Fibroblast of lung (primary cell): Measurements from ENCODE around the gene CFL2. TPM values are rescaled to one million over a fixed set of nuclear protein-coding genes. Genes with fewer than 3 reads are reported as not detected.

Experiments
- DNase-seq, 2 donors: peaks; one replicate each; pipeline versions ENCODE4 v3.0.0 to v3.0.0-alpha.2; 2010; ENCODE audit warnings: low read depth in 2 of 2
- H2AFZ ChIP-seq: 2 replicates; pipeline ENCODE4 v1.5.1; 2012; ENCODE audit warnings: low read length, control low read depth, inconsistent platforms
- H3K27ac ChIP-seq: 2 replicates; pipeline ENCODE4 v1.5.1; 2011; ENCODE audit warnings: low read length, control low read depth; ENCODE audit not compliant: insufficient read depth
- H3K27me3 ChIP-seq: 2 replicates; pipeline ENCODE4 v1.5.1; 2011; ENCODE audit warnings: mild to moderate bottlenecking, low read length; ENCODE audit not compliant: control insufficient read depth, insufficient read depth
- H3K36me3 ChIP-seq: 2 replicates; pipeline ENCODE4 v1.5.1; 2011; ENCODE audit warnings: low read length; ENCODE audit not compliant: control insufficient read depth, insufficient read depth
- H3K4me1 ChIP-seq: 2 replicates; pipeline ENCODE4 v1.5.1; 2011; ENCODE audit warnings: low read length; ENCODE audit not compliant: control insufficient read depth, insufficient read depth; ENCODE audit errors: extremely low read depth
- H3K4me2 ChIP-seq: 2 replicates; pipeline ENCODE4 v1.5.1; 2011; ENCODE audit warnings: low read length, control low read depth; ENCODE audit not compliant: insufficient read depth; ENCODE audit errors: extremely low read depth
- H3K4me3 ChIP-seq, 4 experiments: fragments of 200-600 bp in 1 of 4; sonication (generic) in 1 of 4; replicated peaks in 1 of 4; 2 replicates each; pipeline ENCODE4 v1.5.1; 2011 to 2016; ENCODE audit warnings: low read length in 4 of 4, low read depth in 3 of 4, mild to moderate bottlenecking in 3 of 4, control low read depth in 2 of 4, inconsistent platforms in 1 of 4, mixed read lengths in 1 of 4; ENCODE audit not compliant: insufficient read depth in 1 of 4; ENCODE audit errors: control extremely low read depth in 1 of 4
- H3K79me2 ChIP-seq: 2 replicates; pipeline ENCODE4 v1.5.1; 2012; ENCODE audit warnings: mild to moderate bottlenecking, low read length, inconsistent platforms; ENCODE audit not compliant: control insufficient read depth, insufficient read depth
- H3K9ac ChIP-seq: 2 replicates; pipeline ENCODE4 v1.5.1; 2011; ENCODE audit warnings: mild to moderate bottlenecking, low read length, control low read depth; ENCODE audit not compliant: insufficient read depth
- H3K9me3 ChIP-seq: 2 replicates; pipeline ENCODE4 v1.5.1; 2012; ENCODE audit warnings: low read depth, low read length; ENCODE audit not compliant: control insufficient read depth, insufficient read depth
- H4K20me1 ChIP-seq: 2 replicates; pipeline ENCODE4 v1.5.1; 2011; ENCODE audit warnings: low read length; ENCODE audit not compliant: control insufficient read depth, insufficient read depth; ENCODE audit errors: extremely low read depth
- CTCF ChIP-seq, 2 donors: IDR thresholded peaks in 1 of 2; conservative IDR thresholded peaks in 1 of 2; 1 replicate in 1 of 2; 2 replicates in 1 of 2; pipeline ENCODE4 v1.5.1; 2011 to 2012; ENCODE audit warnings: low read length in 2 of 2, control low read depth in 1 of 2, inconsistent platforms in 1 of 2, low read depth in 1 of 2, mild to moderate bottlenecking in 1 of 2
- EZH2 ChIP-seq: IDR thresholded peaks from 2 replicates; pipeline ENCODE4 v1.5.1; 2012; ENCODE audit warnings: low read length, control low read depth, mild to moderate bottlenecking; ENCODE audit errors: missing control alignments
- polyA plus RNA-seq, 2 donors: library from polyadenylated mRNA; depleted of rRNA in 1 of 2; stranded (reverse) in 1 of 2; unstranded in 1 of 2; fragments of >200 nt; gene quantifications; 2 replicates each; pipeline ENCODE4 v1.2.1, GENCODE V29; 2011 to 2012; ENCODE audit warnings: missing spikeins in 1 of 2
- total RNA-seq: library from RNA; depleted of rRNA; stranded (reverse); fragments of >200 nt; gene quantifications from 2 replicates; pipeline ENCODE4 v1.2.1, GENCODE V29; 2014

Gene CFL2
- total and polyA plus RNA-seq, 2 donors (not counting 1 experiment from before 2014, with no cell fraction given), result 147 to 362 TPM

GRCh38 chr14:34711796-34712712, 2.3 kb downstream of the CFL2 start:
- DNase-seq, result peak in 1 of 2 donors; percentile 9
- peak overlapping the region; percentile 60 for H3K4me2 ChIP-seq
- H3K27me3 ChIP-seq, result no peaks in the 10 kb centered on the region
- H4K20me1 ChIP-seq, result no peaks in the 10 kb centered on the region
- H2AFZ ChIP-seq, result no peak overlapping the region
- H3K9ac ChIP-seq, result no peak overlapping the region
- no peaks in the 10 kb centered on the region for H3K36me3 ChIP-seq
- no peaks in the 10 kb centered on the region for H3K9me3 ChIP-seq
- H3K4me3 ChIP-seq, result peak overlapping the region in 3 of 4 experiments; percentile 7 to 66 (median 9)
- H3K27ac ChIP-seq, result no peak overlapping the region
- no peak for TF ChIP-seq CTCF (conservative IDR thresholded peaks at IDR 0.05 in 1 of 2, IDR thresholded peaks at IDR 0.05 in 1 of 2; ENCODE audit: low read depth in 1 of 2, low read length in 2 of 2)
- TF ChIP-seq EZH2, result no peak
- H3K79me2 ChIP-seq, result peaks cover 28% of the 10 kb centered on the region
- H3K4me1 ChIP-seq, result peaks cover 8% of the 10 kb centered on the region

- TF ChIP-seq CTCF (conservative IDR thresholded peaks at IDR 0.05 in 1 of 2, IDR thresholded peaks at IDR 0.05 in 1 of 2; ENCODE audit: low read depth in 1 of 2, low read length in 2 of 2) (no peak), EZH2 (no peak)
- Histone ChIP-seq H3K27me3 (no peaks in the 10 kb centered on the region), H3K79me2 (peaks cover 28% of the 10 kb centered on the region), H3K27ac (peak overlapping the region; percentile 54), H4K20me1 (no peaks in the 10 kb centered on the region), H3K36me3 (no peaks in the 10 kb centered on the region), H2AFZ (no peak overlapping the region), H3K9ac (no peak overlapping the region), H3K9me3 (no peaks in the 10 kb centered on the region), H3K4me2 (peak overlapping the region; percentile 60), H3K4me3 (peak overlapping the region in 3 of 4 experiments; percentile 4 to 20 (median 7)), H3K4me1 (peaks cover 8% of the 10 kb centered on the region)
- peak; percentile 83 to 94 for DNase-seq
Measured at GRCh38 chr14:34711169-34711568, 3.2 kb downstream of the CFL2 start.

GRCh38 chr14:34710744-34711143, 3.6 kb downstream of the CFL2 start:
- peaks cover 8% of the 10 kb centered on the region for H3K4me1 ChIP-seq
- H3K27ac ChIP-seq, result peak overlapping the region; percentile 54
- DNase-seq, result peak; percentile 28 to 51
- no peak for TF ChIP-seq EZH2
- no peak for TF ChIP-seq CTCF (conservative IDR thresholded peaks at IDR 0.05 in 1 of 2, IDR thresholded peaks at IDR 0.05 in 1 of 2; ENCODE audit: low read depth in 1 of 2, low read length in 2 of 2)
- H3K36me3 ChIP-seq, result no peaks in the 10 kb centered on the region
- peak overlapping the region; percentile 79 for H3K4me2 ChIP-seq
- no peaks in the 10 kb centered on the region for H3K9me3 ChIP-seq
- peak overlapping the region in 3 of 4 experiments; percentile 4 to 20 (median 7) for H3K4me3 ChIP-seq
- H2AFZ ChIP-seq, result no peak overlapping the region
- no peak overlapping the region for H3K9ac ChIP-seq
- no peaks in the 10 kb centered on the region for H4K20me1 ChIP-seq
- no peaks in the 10 kb centered on the region for H3K27me3 ChIP-seq
- peaks cover 28% of the 10 kb centered on the region for H3K79me2 ChIP-seq
